Loucy (cell line): ENCODE data around the gene KCNJ5.

Experiments
- H2AFZ ChIP-seq: fragments of 200-600 bp; sonication (generic); 2 replicates; pipeline ENCODE4 v1.6.0; 2016; ENCODE audit warnings: antibody characterized with exemption, mild to moderate bottlenecking, low read length, moderate library complexity
- H3F3A ChIP-seq: fragments of 200-600 bp; 2 replicates; pipeline ENCODE4 v1.6.0; 2016; ENCODE audit warnings: antibody characterized with exemption, low read depth, mild to moderate bottlenecking
- H3K27me3 ChIP-seq: fragments of 200-600 bp; sonication (generic); 2 replicates; pipeline ENCODE4 v1.6.1; 2014; ENCODE audit warnings: low read length, mild to moderate bottlenecking; ENCODE audit not compliant: insufficient read depth, poor library complexity, severe bottlenecking
- H3K36me3 ChIP-seq: fragments of 200-600 bp; sonication (generic); 2 replicates; pipeline ENCODE4 v1.6.1; 2016; ENCODE audit warnings: low read length; ENCODE audit not compliant: insufficient read depth
- H3K4me1 ChIP-seq: fragments of 200-600 bp; sonication (generic); 2 replicates; pipeline ENCODE4 v1.5.1; 2014; ENCODE audit warnings: low read length, mild to moderate bottlenecking; ENCODE audit not compliant: insufficient read depth, poor library complexity, severe bottlenecking
- H3K4me2 ChIP-seq: fragments of 200-600 bp; sonication (generic); 2 replicates; pipeline ENCODE4 v1.6.0; 2014; ENCODE audit warnings: antibody characterized with exemption, low read length, low read depth, mild to moderate bottlenecking; ENCODE audit not compliant: poor library complexity, severe bottlenecking
- H3K4me3 ChIP-seq: fragments of 200-600 bp; sonication (generic); 2 replicates; pipeline ENCODE4 v1.5.1; 2014; ENCODE audit warnings: low read length, mild to moderate bottlenecking, mixed read lengths; ENCODE audit not compliant: poor library complexity, severe bottlenecking
- H3K79me2 ChIP-seq: fragments of 200-600 bp; sonication (generic); 2 replicates; pipeline ENCODE4 v1.6.1; 2014; ENCODE audit warnings: low read length; ENCODE audit not compliant: insufficient read depth
- H3K9ac ChIP-seq: fragments of 200-600 bp; sonication (generic); 2 replicates; pipeline ENCODE4 v1.6.0; 2014; ENCODE audit warnings: mild to moderate bottlenecking, low read depth, low read length, moderate library complexity; ENCODE audit not compliant: poor library complexity, severe bottlenecking
- H3K9me2 ChIP-seq: fragments of 200-600 bp; sonication (generic); replicated peaks from 2 replicates; pipeline ENCODE4 v1.6.1; 2016; ENCODE audit warnings: low read depth, low read length, mixed read lengths
- H3K9me3 ChIP-seq: fragments of 200-600 bp; sonication (generic); 2 replicates; pipeline ENCODE4 v1.6.1; 2014; ENCODE audit warnings: mild to moderate bottlenecking, antibody characterized with exemption, low read length, low read depth; ENCODE audit not compliant: insufficient read depth
- H4K20me1 ChIP-seq: fragments of 200-600 bp; sonication (generic); 2 replicates; pipeline ENCODE4 v1.6.0; 2014; ENCODE audit warnings: antibody characterized with exemption, low read length, mild to moderate bottlenecking; ENCODE audit not compliant: insufficient read depth, poor library complexity, severe bottlenecking
- EZH2phosphoT487 ChIP-seq: fragments of 200-600 bp; IDR thresholded peaks from 2 replicates; pipeline ENCODE4 v1.6.1; 2018; ENCODE audit warnings: antibody characterized with exemption, mild to moderate bottlenecking, moderate library complexity, borderline replicate concordance
- TF ChIP-seq, protein P1 (sequence below): fragments of 200-600 bp; sonication (generic); conservative IDR thresholded peaks from 2 replicates; pipeline ENCODE4 v1.5.1; 2014; ENCODE audit warnings: mild to moderate bottlenecking, antibody characterized with exemption, low read length

Gene KCNJ5

DNA sequence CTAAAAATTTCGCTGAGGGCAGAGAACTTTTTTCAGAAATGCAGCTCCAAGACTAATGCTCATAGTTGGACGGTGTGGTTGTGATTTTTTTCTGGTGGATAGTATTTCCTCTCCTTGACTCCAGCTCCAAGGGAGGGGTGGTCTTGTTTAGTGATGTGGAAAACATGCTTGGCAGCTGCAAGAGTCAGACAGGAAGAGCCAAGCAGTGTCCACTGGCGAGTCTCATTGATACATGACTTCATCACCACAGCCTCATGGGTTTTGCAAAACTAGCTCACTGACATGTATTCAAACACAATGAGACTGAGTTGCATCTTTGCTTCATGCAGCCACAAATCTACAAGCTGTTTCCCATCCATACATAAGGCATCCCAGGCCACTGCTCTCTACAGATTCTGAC lies 16.7 kb upstream of the KCNJ5 start:
- no peaks in the 10 kb centered on the region for H3K9me2 ChIP-seq
- no peak overlapping the region for H3K4me2 ChIP-seq
- H3K9me3 ChIP-seq: no peaks in the 10 kb centered on the region
- H3K4me3 ChIP-seq: no peak overlapping the region
- no peaks in the 10 kb centered on the region for H4K20me1 ChIP-seq
- H3K36me3 ChIP-seq: no peaks in the 10 kb centered on the region
- H3K9ac ChIP-seq: no peak overlapping the region
- no peaks in the 10 kb centered on the region for H3K79me2 ChIP-seq
- H2AFZ ChIP-seq: no peak overlapping the region
- no peaks in the 10 kb centered on the region for H3K4me1 ChIP-seq
- H3F3A ChIP-seq: no peaks in the 10 kb centered on the region
- TF ChIP-seq EZH2phosphoT487: no peak
- no peaks in the 10 kb centered on the region for H3K27me3 ChIP-seq

DNA sequence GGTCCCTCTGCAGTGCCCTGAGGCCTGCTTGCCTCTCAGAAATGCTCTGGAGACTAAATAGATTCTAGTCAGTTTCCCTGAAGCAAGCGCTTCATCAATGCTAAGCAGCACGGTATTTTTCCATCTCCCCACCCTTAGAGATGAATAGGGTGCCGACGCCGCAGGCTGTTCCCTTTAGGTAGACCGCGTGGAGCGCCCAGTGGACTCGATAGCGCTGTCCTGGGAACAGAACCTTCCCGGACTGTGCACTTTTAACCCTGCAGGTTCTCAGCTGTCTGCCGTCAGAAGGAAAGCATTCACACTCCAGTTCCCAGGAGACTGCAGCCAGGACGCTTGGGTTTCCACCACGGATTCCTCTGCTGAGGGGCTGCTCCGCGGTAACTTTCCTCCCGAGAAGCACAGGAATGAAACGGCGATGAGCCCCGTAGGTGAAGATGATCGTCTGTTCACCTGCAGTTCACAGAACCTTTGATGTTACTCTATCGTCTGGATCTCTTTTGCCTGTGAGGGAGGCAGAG lies 15.0 kb upstream of the KCNJ5 start:
- H3K9ac ChIP-seq: no peak overlapping the region
- no peak for TF ChIP-seq EZH2phosphoT487
- TF ChIP-seq, protein P1, sequence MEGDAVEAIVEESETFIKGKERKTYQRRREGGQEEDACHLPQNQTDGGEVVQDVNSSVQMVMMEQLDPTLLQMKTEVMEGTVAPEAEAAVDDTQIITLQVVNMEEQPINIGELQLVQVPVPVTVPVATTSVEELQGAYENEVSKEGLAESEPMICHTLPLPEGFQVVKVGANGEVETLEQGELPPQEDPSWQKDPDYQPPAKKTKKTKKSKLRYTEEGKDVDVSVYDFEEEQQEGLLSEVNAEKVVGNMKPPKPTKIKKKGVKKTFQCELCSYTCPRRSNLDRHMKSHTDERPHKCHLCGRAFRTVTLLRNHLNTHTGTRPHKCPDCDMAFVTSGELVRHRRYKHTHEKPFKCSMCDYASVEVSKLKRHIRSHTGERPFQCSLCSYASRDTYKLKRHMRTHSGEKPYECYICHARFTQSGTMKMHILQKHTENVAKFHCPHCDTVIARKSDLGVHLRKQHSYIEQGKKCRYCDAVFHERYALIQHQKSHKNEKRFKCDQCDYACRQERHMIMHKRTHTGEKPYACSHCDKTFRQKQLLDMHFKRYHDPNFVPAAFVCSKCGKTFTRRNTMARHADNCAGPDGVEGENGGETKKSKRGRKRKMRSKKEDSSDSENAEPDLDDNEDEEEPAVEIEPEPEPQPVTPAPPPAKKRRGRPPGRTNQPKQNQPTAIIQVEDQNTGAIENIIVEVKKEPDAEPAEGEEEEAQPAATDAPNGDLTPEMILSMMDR: no peak
- H2AFZ ChIP-seq: no peak overlapping the region
- H3K4me2 ChIP-seq: no peak overlapping the region
- no peaks in the 10 kb centered on the region for H3F3A ChIP-seq
- no peaks in the 10 kb centered on the region for H3K9me2 ChIP-seq
- H3K27me3 ChIP-seq: no peaks in the 10 kb centered on the region
- no peaks in the 10 kb centered on the region for H3K36me3 ChIP-seq
- H3K4me1 ChIP-seq: no peaks in the 10 kb centered on the region
- H4K20me1 ChIP-seq: no peaks in the 10 kb centered on the region
- H3K4me3 ChIP-seq: no peak overlapping the region
- no peaks in the 10 kb centered on the region for H3K79me2 ChIP-seq
- no peaks in the 10 kb centered on the region for H3K9me3 ChIP-seq

DNA sequence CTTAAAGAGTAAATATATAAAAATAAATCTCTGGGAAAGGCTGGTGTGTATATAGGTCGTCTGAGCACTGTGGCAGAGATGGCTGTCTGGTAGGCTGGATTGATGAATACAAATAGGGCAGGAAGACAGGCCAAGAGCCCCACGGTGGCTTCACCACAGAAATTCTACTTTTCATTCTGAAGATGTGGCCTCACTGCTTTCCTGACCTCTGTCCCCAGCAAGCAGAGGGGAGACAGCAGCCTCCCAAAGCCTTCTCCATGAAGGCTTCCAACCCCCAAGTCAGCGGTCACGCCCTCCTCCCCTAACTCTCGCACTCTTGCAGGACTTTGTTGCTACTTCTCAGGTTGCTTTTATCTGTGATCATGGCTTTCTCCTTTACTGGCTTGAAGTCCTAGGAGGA lies 13.4 kb upstream of the KCNJ5 start:
- Histone ChIP-seq H3K9me2 (no peaks in the 10 kb centered on the region), H3K27me3 (no peaks in the 10 kb centered on the region), H3K9me3 (no peaks in the 10 kb centered on the region), H3K4me2 (no peak overlapping the region), H3F3A (no peaks in the 10 kb centered on the region), H2AFZ (no peak overlapping the region), H3K36me3 (no peaks in the 10 kb centered on the region), H3K9ac (no peak overlapping the region), H3K79me2 (no peaks in the 10 kb centered on the region), H3K4me1 (no peaks in the 10 kb centered on the region), H4K20me1 (no peaks in the 10 kb centered on the region), H3K4me3 (no peak overlapping the region)
- TF ChIP-seq, protein P1: no peak
- TF ChIP-seq EZH2phosphoT487: no peak

DNA sequence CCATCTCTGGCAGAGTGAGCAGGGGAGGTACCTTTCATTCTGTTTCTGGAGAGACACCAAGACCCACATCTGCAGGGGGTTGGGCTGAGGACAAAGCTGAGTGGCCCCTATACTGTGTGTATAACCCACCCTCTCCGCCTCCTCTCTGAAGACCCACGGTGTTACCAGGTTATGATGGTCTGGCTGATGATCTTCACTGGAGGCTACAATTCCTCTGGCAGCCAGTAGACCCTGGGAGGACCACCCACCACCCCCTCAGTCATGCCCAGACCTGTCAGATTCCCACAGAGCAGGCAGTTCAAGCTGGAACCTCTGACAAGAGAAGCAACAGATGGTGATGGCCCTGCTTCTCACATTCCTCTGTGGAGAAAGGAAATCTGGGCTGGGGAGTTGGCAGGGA lies 12.7 kb upstream of the KCNJ5 start:
- H3K9me2 ChIP-seq: no peaks in the 10 kb centered on the region
- H3K36me3 ChIP-seq: no peaks in the 10 kb centered on the region
- TF ChIP-seq, protein P1: no peak
- TF ChIP-seq EZH2phosphoT487: no peak
- H3K9me3 ChIP-seq: no peaks in the 10 kb centered on the region
- no peak overlapping the region for H3K4me2 ChIP-seq
- H2AFZ ChIP-seq: no peak overlapping the region
- H3K9ac ChIP-seq: no peak overlapping the region
- no peaks in the 10 kb centered on the region for H4K20me1 ChIP-seq
- H3K27me3 ChIP-seq: no peaks in the 10 kb centered on the region
- no peaks in the 10 kb centered on the region for H3F3A ChIP-seq
- H3K4me1 ChIP-seq: no peaks in the 10 kb centered on the region
- no peaks in the 10 kb centered on the region for H3K79me2 ChIP-seq
- H3K4me3 ChIP-seq: no peak overlapping the region
